MM.1S (cell line): ENCODE data around the gene KLF15.

ENCODE experiments used
- DNase-seq: peaks from one replicate; pipeline ENCODE4 v3.0.0-alpha.2; 2015
- H2AFZ ChIP-seq: fragments of 300-600 bp; sonication (generic); 2 replicates; pipeline ENCODE4 v1.6.0; 2016; ENCODE audit warnings: antibody characterized with exemption, low read length
- H3F3A ChIP-seq: fragments of 300-600 bp; sonication (generic); 2 replicates; pipeline ENCODE4 v1.6.1; 2016; ENCODE audit warnings: mild to moderate bottlenecking, antibody characterized with exemption, low read length, moderate library complexity, mixed read lengths; ENCODE audit not compliant: insufficient read depth
- H3K27ac ChIP-seq: fragments of 300-600 bp; sonication (generic); 2 replicates; pipeline ENCODE4 v1.5.1; 2016; ENCODE audit warnings: mild to moderate bottlenecking, low read length
- H3K27me3 ChIP-seq: fragments of 300-600 bp; sonication (generic); replicated peaks from 2 replicates; pipeline ENCODE4 v1.6.0; 2016; ENCODE audit warnings: low read length; ENCODE audit not compliant: insufficient read depth
- H3K36me3 ChIP-seq: fragments of 300-600 bp; sonication (generic); replicated peaks from 2 replicates; pipeline ENCODE4 v1.6.1; 2016; ENCODE audit warnings: mild to moderate bottlenecking, low read length, mixed read lengths; ENCODE audit not compliant: insufficient read depth
- H3K4me1 ChIP-seq: fragments of 300-600 bp; sonication (generic); 2 replicates; pipeline ENCODE4 v1.6.1; 2016; ENCODE audit warnings: low read length, mixed read lengths
- H3K4me2 ChIP-seq: fragments of 300-600 bp; sonication (generic); 2 replicates; pipeline ENCODE4 v1.6.0; 2016; ENCODE audit warnings: low read depth, low read length
- H3K4me3 ChIP-seq: fragments of 300-600 bp; sonication (generic); 2 replicates; pipeline ENCODE4 v1.5.1; 2016; ENCODE audit warnings: low read length, mixed read lengths
- H3K79me2 ChIP-seq: fragments of 300-600 bp; sonication (generic); 2 replicates; pipeline ENCODE4 v1.6.1; 2016; ENCODE audit warnings: mixed run types, low read length, mixed read lengths
- H3K9ac ChIP-seq: fragments of 300-600 bp; sonication (generic); 2 replicates; pipeline ENCODE4 v1.6.1; 2016; ENCODE audit warnings: low read length, mixed read lengths
- H3K9me2 ChIP-seq: fragments of 300-600 bp; sonication (generic); replicated peaks from 2 replicates; pipeline ENCODE4 v1.6.1; 2016; ENCODE audit warnings: mild to moderate bottlenecking, low read length, mixed read lengths; ENCODE audit not compliant: insufficient read depth
- H3K9me3 ChIP-seq: fragments of 300-600 bp; sonication (generic); replicated peaks from 2 replicates; pipeline ENCODE4 v1.6.1; 2016; ENCODE audit warnings: mild to moderate bottlenecking, low read length, mixed read lengths; ENCODE audit not compliant: insufficient read depth
- H4K20me1 ChIP-seq: fragments of 300-600 bp; sonication (generic); 2 replicates; pipeline ENCODE4 v1.6.1; 2016; ENCODE audit warnings: mild to moderate bottlenecking, low read length, moderate library complexity, mixed read lengths; ENCODE audit not compliant: insufficient read depth
- CTCF ChIP-seq: fragments of 300-600 bp; sonication (generic); IDR thresholded peaks from 2 replicates; pipeline ENCODE4 v1.5.1; 2016; ENCODE audit warnings: antibody characterized with exemption, low read length, mixed read lengths
- EZH2 ChIP-seq: fragments of 300-600 bp; sonication (generic); optimal IDR thresholded peaks from 2 replicates; pipeline ENCODE3; 2017; ENCODE audit warnings: low read depth, mild to moderate bottlenecking, antibody characterized with exemption, low read length, mixed read lengths
- EZH2phosphoT487 ChIP-seq: fragments of 300-600 bp; sonication (generic); IDR thresholded peaks from 2 replicates; pipeline ENCODE4 v1.6.1; 2018; ENCODE audit warnings: antibody characterized with exemption, low read length

The KLF15 gene

GRCh38 chr3:126367316-126367805, 10.2 kb upstream of the KLF15 start:
- TF ChIP-seq EZH2phosphoT487 (no peak), CTCF (no peak)
- H3K9ac ChIP-seq, result no peak overlapping the region
- H3K27me3 ChIP-seq, result no peaks in the 10 kb centered on the region
- H3K36me3 ChIP-seq, result no peaks in the 10 kb centered on the region
- no peak overlapping the region for H2AFZ ChIP-seq
- no peak for DNase-seq
- no peak overlapping the region for H3K4me3 ChIP-seq
- H4K20me1 ChIP-seq, result no peaks in the 10 kb centered on the region
- H3K4me1 ChIP-seq, result no peaks in the 10 kb centered on the region
- no peaks in the 10 kb centered on the region for H3F3A ChIP-seq
- H3K9me3 ChIP-seq, result no peaks in the 10 kb centered on the region
- H3K27ac ChIP-seq, result no peak overlapping the region
- H3K79me2 ChIP-seq, result no peaks in the 10 kb centered on the region
- no peaks in the 10 kb centered on the region for H3K9me2 ChIP-seq
- H3K4me2 ChIP-seq, result no peak overlapping the region

- Histone ChIP-seq H3K79me2 (no peaks in the 10 kb centered on the region), H3K36me3 (no peaks in the 10 kb centered on the region), H2AFZ (no peak overlapping the region), H3K4me3 (no peak overlapping the region), H3K27ac (no peak overlapping the region), H3K9me3 (no peaks in the 10 kb centered on the region), H3K4me2 (no peak overlapping the region), H3K9me2 (no peaks in the 10 kb centered on the region), H3K9ac (no peak overlapping the region), H3F3A (no peaks in the 10 kb centered on the region), H3K4me1 (no peaks in the 10 kb centered on the region), H3K27me3 (no peaks in the 10 kb centered on the region), H4K20me1 (no peaks in the 10 kb centered on the region)
- peak; percentile 2 for DNase-seq
- TF ChIP-seq EZH2 (no peak), EZH2phosphoT487 (no peak), CTCF (no peak)
Measured at GRCh38 chr3:126365351-126366277, 8.4 kb upstream of the KLF15 start.

- Histone ChIP-seq H3K27me3 (no peaks in the 10 kb centered on the region), H4K20me1 (no peaks in the 10 kb centered on the region), H3F3A (no peaks in the 10 kb centered on the region), H3K9me2 (no peaks in the 10 kb centered on the region), H3K79me2 (no peaks in the 10 kb centered on the region), H3K27ac (no peak overlapping the region), H3K4me2 (no peak overlapping the region), H3K4me1 (no peaks in the 10 kb centered on the region), H3K36me3 (no peaks in the 10 kb centered on the region), H3K9me3 (no peaks in the 10 kb centered on the region), H3K4me3 (no peak overlapping the region), H3K9ac (no peak overlapping the region), H2AFZ (no peak overlapping the region)
- TF ChIP-seq EZH2phosphoT487 (no peak), CTCF (no peak), EZH2 (no peak)
- DNase-seq, result peak; percentile 9
Measured at GRCh38 chr3:126364731-126365301, 7.6 kb upstream of the KLF15 start.
